Esophagus squamous epithelium (tissue), 5 donors: ENCODE results near the gene ACMSD. TPM values are rescaled to one million over a fixed set of nuclear protein-coding genes. Genes with fewer than 3 reads are reported as not detected.
"Not testable (repeated sequence)": the region's sequence is repeated elsewhere in the genome, so short reads cannot be mapped to it uniquely, and the experiment has no call there.

Source experiments
- DNase-seq: peaks from one replicate; lab custom pipeline; 2025; lab: John Stamatoyannopoulos, UW
- H3K27ac ChIP-seq, 4 donors: fragments of 200-600 bp; sonication (generic); one replicate each; pipeline ENCODE4 v1.5.1; 2016 to 2019; ENCODE audit warnings: mild to moderate bottlenecking in 1 of 4
- H3K27me3 ChIP-seq, 4 donors: fragments of 200-600 bp; sonication (generic); 1 replicate in 3 of 4; 2 replicates in 1 of 4; pipeline versions ENCODE4 v1.5.1 to v1.6.0; 2017 to 2021; ENCODE audit warnings: antibody characterized with exemption in 1 of 4
- H3K36me3 ChIP-seq, 3 donors: fragments of 200-600 bp; sonication (generic); one replicate each; pipeline ENCODE4 v1.5.1; 2016 to 2019
- H3K4me1 ChIP-seq, 3 donors: fragments of 200-600 bp; sonication (generic); one replicate each; pipeline ENCODE4 v1.5.1; 2017 to 2019
- H3K4me3 ChIP-seq, 4 donors: fragments of 200-600 bp; sonication (generic); 1 replicate in 3 of 4; 2 replicates in 1 of 4; pipeline ENCODE4 v1.5.1; 2016 to 2019; ENCODE audit warnings: mild to moderate bottlenecking in 2 of 4, moderate library complexity in 1 of 4
- H3K9me3 ChIP-seq, 3 donors: fragments of 200-600 bp; sonication (generic); one replicate each; pipeline ENCODE4 v1.5.1; 2016 to 2019
- POLR2A ChIP-seq, 4 donors: fragments of 450-650 bp; IDR thresholded peaks; one replicate each; pipeline ENCODE4 v1.6.1; 2017; ENCODE audit warnings: antibody characterized with exemption in 4 of 4, mild to moderate bottlenecking in 4 of 4, moderate library complexity in 3 of 4
- WGBS, 2 donors: methylation state at CpG; one replicate each; pipeline ENCODE4 v1.1.5; 2018; 5-methylcytosine and 5-hydroxymethylcytosine counted together
- intact Hi-C: fragments of 100-400 bp; cut with DNase I; formaldehyde crosslinking; loops from one replicate; pipeline ENCODE4 v1.15.0; 2022
- total RNA-seq, 4 donors: library from RNA; depleted of rRNA; stranded (reverse); fragments of >200 nt; gene quantifications; one replicate each; pipeline ENCODE4 v1.1.0, GENCODE V29; 2016
- TF ChIP-seq, protein P1 (sequence below), 6 experiments: fragments of 450-650 bp in 4 of 6; fragments of 200-600 bp in 2 of 6; sonication (generic) in 2 of 6; IDR thresholded peaks; one replicate each; pipeline ENCODE4 v1.5.1; 2016 to 2019; ENCODE audit warnings: antibody characterized with exemption in 6 of 6, mild to moderate bottlenecking in 4 of 6, moderate library complexity in 4 of 6
- donor health status: DM: yes; HTN: yes; CAD: no.

Gene ACMSD
- total RNA-seq, 4 donors from 2014 or later = not detected

GRCh38 chr2:134845719-134846118 lies 7.3 kb downstream of the ACMSD start:
- TF ChIP-seq, protein P1, sequence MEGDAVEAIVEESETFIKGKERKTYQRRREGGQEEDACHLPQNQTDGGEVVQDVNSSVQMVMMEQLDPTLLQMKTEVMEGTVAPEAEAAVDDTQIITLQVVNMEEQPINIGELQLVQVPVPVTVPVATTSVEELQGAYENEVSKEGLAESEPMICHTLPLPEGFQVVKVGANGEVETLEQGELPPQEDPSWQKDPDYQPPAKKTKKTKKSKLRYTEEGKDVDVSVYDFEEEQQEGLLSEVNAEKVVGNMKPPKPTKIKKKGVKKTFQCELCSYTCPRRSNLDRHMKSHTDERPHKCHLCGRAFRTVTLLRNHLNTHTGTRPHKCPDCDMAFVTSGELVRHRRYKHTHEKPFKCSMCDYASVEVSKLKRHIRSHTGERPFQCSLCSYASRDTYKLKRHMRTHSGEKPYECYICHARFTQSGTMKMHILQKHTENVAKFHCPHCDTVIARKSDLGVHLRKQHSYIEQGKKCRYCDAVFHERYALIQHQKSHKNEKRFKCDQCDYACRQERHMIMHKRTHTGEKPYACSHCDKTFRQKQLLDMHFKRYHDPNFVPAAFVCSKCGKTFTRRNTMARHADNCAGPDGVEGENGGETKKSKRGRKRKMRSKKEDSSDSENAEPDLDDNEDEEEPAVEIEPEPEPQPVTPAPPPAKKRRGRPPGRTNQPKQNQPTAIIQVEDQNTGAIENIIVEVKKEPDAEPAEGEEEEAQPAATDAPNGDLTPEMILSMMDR (IDR thresholded peaks at IDR 0.05) = no peak
- TF ChIP-seq POLR2A (IDR thresholded peaks at IDR 0.05) = no peak
- DNase-seq = no peak
- H3K4me1 ChIP-seq = no peaks in the 10 kb centered on the region
- 31 to 40% methylated on average over 2 of the region's 2 CpGs for WGBS, 2 donors
- intact Hi-C loops = no loop called here
- H3K9me3 ChIP-seq = no peaks in the 10 kb centered on the region
- no peaks in the 10 kb centered on the region for H3K36me3 ChIP-seq
- H3K27me3 ChIP-seq = no peaks in the 10 kb centered on the region
- no peak overlapping the region for H3K4me3 ChIP-seq
- no peak overlapping the region for H3K27ac ChIP-seq

- no peak overlapping the region for H3K27ac ChIP-seq
- 80 to 91% methylated on average over 1 of the region's 1 CpG for WGBS, 2 donors
- H3K4me3 ChIP-seq = no peak overlapping the region
- H3K9me3 ChIP-seq = no peaks in the 10 kb centered on the region
- no peak for TF ChIP-seq POLR2A (IDR thresholded peaks at IDR 0.05)
- TF ChIP-seq, protein P1 (IDR thresholded peaks at IDR 0.05) = no peak
- DNase-seq = no peak
- H3K27me3 ChIP-seq = no peaks in the 10 kb centered on the region
- H3K4me1 ChIP-seq = no peaks in the 10 kb centered on the region
- intact Hi-C loops = no loop called here
- H3K36me3 ChIP-seq = no peaks in the 10 kb centered on the region
These were observed 7.8 kb downstream of the ACMSD start for GRCh38 chr2:134846213-134846612.

- H3K4me1 ChIP-seq, H3K27ac ChIP-seq, DNase-seq, H3K36me3 ChIP-seq, intact Hi-C loops, H3K4me3 ChIP-seq, H3K9me3 ChIP-seq, H3K27me3 ChIP-seq: not testable (repeated sequence)
- WGBS, 2 donors = 86 to 87% methylated on average over 5 of the region's 5 CpGs
These were observed 9.2 kb downstream of the ACMSD start for GRCh38 chr2:134847582-134847981.

- H3K27ac ChIP-seq = no peak overlapping the region
- H3K4me3 ChIP-seq = no peak overlapping the region
- intact Hi-C loops = no loop called here
- no peaks in the 10 kb centered on the region for H3K4me1 ChIP-seq
- H3K36me3 ChIP-seq = no peaks in the 10 kb centered on the region
- H3K9me3 ChIP-seq = no peaks in the 10 kb centered on the region
- H3K27me3 ChIP-seq = no peaks in the 10 kb centered on the region
- TF ChIP-seq POLR2A (IDR thresholded peaks at IDR 0.05) = no peak
- TF ChIP-seq, protein P1 (IDR thresholded peaks at IDR 0.05) = no peak
- 69 to 74% methylated on average over 7 of the region's 7 CpGs for WGBS, 2 donors
- no peak for DNase-seq
These were observed 14.1 kb downstream of the ACMSD start for GRCh38 chr2:134852518-134852917.

DNA sequence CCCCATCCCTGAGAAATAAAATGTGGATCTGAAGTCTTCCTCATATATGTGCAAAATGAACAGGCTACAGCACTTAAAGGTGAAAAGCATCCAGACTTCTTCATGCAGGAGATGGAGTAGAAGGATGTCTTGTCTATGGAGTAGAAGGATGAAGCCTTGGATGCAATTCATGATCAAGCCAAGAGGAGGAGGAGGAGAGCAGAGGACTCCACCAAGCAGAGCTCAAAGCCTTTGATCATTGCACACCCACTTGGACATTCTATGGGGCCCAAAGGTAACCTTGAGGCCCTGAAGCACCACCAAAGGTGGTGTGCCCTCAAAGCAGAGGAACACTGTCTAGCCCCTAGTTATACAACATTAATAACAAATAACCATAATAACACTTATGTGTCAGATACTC lies 17.3 kb downstream of the ACMSD start:
- no peaks in the 10 kb centered on the region for H3K9me3 ChIP-seq
- H3K27ac ChIP-seq = no peak overlapping the region
- intact Hi-C loops = no loop called here
- no peak for DNase-seq
- no peaks in the 10 kb centered on the region for H3K4me1 ChIP-seq
- no peaks in the 10 kb centered on the region for H3K36me3 ChIP-seq
- H3K4me3 ChIP-seq = no peak overlapping the region
- TF ChIP-seq POLR2A (IDR thresholded peaks at IDR 0.05) = no peak
- TF ChIP-seq, protein P1 (IDR thresholded peaks at IDR 0.05) = no peak
- no peaks in the 10 kb centered on the region for H3K27me3 ChIP-seq

DNA sequence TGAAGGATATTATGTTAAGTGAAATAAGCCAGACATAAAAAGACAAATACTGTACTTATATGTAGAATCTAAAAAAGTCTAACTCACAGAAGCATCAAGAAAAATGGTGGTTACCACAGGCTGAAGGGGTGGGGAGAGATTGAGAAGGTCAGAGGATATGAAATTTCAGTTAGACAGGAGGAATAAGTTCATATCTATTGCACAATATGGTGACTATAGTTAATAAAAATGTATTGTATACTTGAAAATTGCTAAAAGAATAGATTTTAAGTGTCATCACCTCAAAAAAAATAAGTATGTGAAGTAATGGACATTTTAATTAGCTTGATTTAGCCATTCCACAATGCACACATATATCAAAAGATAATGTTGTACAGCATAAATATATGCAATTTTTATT lies 19.8 kb downstream of the ACMSD start:
- DNase-seq = no peak
- intact Hi-C loops = no loop called here
- Histone ChIP-seq H3K27me3 (no peaks in the 10 kb centered on the region), H3K4me1 (no peaks in the 10 kb centered on the region), H3K36me3 (no peaks in the 10 kb centered on the region), H3K9me3 (no peaks in the 10 kb centered on the region), H3K4me3 (no peak overlapping the region), H3K27ac (no peak overlapping the region)
- TF ChIP-seq POLR2A (IDR thresholded peaks at IDR 0.05) = no peak
- TF ChIP-seq, protein P1 (IDR thresholded peaks at IDR 0.05) = no peak
